GM20431 (cell line): ENCODE results near the gene ITPKA.
"Not testable (repeated sequence)": the region's sequence is repeated elsewhere in the genome, so short reads cannot be mapped to it uniquely, and the experiment has no call there.

Experiments
- in situ Hi-C: fragments of 300-500 bp; cut with MseI, MboI; formaldehyde crosslinking; loops from one replicate; pipeline ENCODE4 v1.15.0; 2020; ENCODE audit warnings: low sequenced_read_pairs; ENCODE audit not compliant: unreplicated experiment

ITPKA gene

DNA sequence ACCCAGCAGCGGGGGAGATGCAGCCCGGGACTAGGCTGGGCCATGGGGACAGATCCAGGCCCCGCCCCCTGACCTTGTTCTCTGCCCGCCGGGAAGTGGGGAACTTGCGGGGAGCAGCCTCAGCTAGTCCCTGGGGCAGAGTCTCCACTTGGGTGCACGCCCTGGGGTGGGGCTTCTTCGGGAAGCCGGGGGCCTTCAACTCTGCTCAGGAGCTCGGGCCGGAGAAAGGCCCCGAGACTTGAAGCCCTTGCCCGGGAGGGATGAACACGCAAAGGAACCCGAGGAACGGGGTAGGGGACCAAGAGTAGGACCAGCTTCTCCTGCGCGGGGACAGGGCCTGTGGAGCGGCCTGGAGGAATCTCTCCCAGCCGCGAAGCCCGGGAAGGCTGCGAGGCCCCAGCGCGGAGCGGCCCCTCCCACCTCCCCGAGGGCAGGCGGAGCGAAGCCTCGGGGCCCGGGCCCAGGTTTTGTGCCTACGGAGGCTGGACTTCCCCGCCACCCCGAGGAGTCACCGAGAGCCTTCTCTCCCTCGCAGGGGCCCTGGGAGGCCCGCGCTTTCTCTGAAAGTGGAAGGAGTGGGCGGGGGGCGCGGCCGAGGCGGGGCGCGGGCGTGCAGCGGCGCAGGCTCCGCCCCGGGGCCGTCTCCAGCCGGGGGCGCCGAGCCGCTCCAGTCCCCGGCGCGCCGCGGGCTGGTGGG is at the start of gene ITPKA:
Gene ITPKA (plus strand): TSS at position 670 of the 697 bp plus-strand sequence. CDS start 54 bp downstream, outside the sequence.
- in situ Hi-C loops, result no loop called here

DNA sequence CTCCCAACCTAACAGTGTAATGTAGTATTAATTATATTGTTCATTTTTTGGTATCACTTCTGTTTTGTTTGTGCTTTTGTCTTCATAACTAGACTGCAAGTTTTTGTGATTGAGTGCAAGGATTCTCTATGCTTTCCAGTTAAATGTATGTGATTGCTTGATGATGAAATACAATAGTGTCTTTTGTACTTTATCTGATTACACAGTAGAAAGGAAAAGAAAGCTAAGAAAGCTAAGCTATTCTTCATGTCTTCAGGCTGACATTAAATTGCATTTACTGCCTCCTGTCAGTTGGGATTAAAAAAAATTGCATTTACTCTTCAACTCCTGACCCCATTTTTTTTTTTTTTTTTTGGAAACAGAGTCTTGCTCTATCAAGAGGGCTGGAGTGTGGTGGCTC is 48.3 kb upstream of the ITPKA start:
- in situ Hi-C loops, result no loop called here

DNA sequence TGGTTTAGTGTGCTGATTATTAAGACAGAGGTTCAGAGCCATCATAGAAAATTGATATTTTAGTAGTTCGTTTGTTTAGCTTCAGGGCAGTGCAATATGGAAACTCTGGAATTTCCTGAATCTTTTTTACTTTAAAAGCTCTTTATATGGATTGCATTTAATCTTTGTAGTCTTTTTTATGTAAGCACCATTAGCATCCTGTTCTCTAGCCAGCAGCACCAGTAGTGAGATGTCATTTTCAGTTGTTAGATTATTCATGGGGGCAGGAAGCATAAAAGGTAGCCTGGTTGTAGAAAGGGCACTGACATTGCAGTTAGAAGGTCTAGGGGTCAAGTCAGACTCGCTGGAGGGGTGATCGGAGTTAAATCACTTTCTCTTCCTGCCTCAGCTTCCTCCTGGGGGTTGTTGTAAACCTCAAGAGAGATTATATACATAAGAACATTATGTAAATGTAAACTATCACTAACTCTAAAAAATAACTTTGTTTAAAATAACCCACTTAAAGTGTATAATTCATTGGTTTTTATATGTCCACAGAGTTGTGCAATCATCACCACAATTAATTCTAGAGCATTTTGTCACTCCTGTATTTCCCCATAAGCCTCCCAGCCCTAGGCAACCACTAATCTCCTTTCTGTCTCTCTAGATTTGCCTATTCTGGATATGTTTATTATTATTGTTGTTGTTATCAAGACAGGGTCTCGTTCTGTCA is 31.4 kb upstream of the ITPKA start:
- in situ Hi-C loops, result no loop called here

DNA sequence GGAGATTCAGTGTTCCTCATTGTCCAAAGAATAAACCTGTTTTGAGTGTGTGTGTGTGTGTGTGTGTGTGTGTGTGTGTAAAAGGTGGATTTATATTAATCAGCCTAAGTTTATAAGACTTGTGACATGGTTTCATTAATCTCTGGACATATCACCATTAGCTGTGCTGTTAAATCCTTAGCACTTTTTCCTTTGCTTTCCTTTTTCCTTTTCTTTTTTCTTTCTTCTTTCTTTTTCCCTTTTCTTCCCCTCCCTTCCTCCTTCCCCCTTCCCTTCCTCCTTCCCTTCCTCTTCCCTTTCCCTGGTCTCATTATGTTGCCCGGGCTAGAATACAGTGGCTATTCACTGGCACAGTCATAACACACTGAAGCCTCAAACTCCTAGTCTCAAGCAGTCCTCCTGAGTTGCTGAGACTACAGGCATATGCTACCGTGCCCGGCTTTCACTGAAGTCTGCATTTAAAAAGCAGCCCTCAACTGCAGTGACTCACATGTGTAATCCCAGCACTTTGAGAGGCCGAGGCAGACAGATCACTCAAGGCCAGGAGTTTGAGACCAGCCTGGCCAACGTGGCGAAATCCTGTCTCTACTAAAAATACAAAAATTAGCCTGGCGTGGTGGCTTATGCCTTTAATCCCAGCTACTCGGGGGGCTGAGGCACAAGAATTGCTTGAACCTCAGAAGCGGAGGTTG is 28.6 kb upstream of the ITPKA start:
- in situ Hi-C loops, result no loop called here

DNA sequence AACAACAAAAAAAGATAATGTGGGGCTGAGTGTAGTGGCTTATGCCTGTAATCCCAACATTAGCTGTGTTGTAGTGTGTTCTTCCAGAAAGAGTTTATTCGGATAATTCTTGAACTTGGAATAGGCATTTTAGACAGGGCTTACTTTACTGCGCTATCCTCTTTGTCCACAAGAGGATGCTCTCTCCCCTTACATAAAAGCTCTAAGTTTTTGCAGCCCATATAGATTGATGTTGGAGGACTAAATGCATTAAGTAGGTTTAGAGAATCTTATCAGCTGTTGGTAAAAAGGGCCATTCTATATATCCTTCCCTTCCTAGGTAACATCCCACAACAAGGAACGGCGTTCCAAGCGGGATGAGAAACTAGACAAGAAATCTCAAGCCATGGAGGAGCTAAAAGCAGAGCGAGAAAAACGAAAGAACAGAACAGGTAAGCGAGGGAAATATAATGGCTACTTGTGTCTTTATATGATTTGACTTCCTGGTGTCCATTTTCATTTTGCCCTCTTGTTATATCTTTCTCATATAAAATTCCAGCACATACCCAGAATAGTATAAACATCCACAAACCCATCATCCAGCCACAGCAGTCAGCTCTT is 27.8 kb upstream of the ITPKA start:
- in situ Hi-C loops, result no loop called here

DNA sequence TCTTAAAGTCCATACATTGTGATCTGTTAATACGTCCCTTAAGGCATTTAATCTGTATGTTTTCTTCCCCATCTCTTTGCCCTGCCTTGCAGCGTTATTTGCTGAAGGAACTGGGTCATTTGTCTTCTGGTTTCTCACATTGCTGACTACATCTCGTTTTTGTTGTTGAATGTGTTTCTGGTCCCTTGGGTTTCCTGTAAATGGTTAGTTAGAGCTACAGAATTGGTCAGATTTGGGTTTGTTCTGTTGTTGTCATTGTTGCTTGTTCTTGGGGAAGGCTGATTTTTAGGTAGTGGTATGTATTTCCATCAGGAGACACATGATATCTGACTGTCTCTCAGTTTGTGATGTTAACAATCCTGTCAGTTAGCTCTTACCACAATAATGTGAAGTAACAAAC is 27.0 kb upstream of the ITPKA start:
- in situ Hi-C loops, result no loop called here

DNA sequence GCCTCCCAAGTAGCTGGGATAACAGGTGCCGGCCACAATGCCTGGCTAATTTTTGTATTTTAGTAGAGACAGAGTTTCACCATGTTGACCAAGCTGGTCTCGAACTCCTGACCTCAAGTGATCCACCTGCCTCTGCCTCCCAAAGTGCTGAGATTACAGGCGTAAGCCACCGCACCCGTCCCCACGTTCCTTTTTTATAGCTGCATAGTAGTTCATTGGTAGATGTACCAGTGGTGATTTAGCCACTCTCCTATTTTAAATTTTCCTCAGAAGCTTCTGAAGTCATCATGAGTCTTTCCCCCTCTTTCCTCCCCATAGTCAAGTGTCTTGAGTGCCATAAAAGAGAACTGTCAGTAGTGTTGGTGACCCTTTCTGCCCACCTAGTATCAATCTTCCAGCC is 24.0 kb upstream of the ITPKA start:
- in situ Hi-C loops, result not testable (repeated sequence)

DNA sequence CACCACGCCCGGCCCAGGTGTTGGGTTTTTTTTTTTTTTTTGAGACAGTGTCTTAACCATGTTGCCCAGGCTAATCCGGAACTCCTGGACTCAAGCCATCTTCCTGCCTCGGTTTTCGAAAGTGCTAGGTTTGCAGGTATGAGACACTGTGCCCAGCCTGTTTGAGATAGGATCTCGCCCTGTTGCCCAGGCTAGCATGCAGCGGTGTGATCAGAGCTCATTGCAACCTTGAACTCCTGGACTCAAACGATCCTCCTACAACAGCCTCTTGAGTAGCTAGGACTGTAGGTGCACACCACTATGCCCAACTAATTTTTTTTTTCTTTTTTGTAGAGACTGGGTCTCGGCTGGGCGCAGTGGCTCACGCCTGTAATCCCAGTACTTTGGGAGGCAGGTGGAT is 20.3 kb upstream of the ITPKA start:
- in situ Hi-C loops, result no loop called here

DNA sequence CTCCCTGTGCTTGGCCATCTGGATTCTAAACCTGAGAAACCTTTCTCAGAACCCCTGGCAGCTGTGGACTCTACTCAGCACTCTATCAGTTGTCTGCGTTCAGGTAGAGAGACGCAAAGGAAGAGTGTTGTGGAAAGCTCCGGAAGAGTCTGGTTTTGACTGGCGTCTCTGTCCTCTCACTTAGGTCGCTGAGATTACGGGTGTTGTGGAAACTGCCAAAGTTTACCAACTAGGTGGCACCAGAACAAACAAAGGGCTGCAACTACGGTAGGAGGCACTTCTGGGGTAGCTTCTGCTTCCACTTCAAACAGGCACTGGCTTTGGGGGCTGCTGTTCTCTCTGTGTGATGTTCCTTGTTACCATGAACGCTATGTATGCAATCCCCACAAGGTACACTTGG is 19.2 kb upstream of the ITPKA start:
- in situ Hi-C loops, result no loop called here

DNA sequence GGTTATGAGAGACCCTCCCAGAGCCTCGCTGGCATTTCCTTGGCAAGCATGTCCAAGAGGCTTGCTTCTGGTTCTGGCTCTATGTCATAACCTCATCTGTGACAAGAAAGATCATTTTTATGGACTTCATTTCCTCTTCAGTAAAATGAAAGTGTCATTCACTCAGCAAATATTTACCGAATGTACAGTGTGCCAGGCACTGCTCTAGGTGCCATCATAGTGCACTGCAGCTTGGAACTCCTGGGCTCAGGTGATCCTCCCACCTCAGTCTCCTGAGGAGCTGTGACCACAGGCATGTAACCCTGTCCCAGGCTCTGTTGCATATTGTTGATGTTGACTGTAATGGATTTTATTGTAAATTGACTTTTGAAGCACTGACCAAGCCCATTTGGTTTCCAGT is 18.7 kb upstream of the ITPKA start:
- in situ Hi-C loops, result no loop called here

DNA sequence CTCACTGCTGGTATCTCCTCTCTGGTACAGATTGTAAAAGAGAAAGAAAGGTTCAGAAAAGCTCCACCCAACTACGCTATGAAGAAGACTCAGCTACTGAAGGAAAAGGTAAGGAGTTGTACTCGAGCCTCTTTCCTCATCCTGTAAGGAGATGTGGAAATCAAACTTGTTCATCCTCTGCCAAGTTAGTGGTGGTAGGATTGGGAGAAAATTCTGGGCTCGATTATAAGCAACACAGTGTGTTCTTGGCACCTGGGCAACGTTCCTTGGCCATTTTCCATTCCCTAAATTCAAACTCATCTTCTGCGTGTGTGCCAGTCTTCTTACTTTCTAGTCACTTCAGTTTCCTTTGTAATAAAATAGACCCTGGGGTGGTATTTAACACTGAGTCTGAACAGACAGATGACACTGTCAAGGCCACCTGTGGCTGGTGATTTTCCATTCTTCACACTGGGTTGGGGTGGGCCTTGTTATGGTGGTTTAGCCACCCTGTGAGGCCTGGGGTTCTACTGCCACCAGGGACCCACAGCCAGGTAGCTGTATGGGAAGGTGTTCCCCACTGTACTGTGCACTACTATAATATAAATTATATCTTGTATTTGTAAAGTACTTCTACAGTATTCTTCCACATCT is 17.1 kb upstream of the ITPKA start:
- in situ Hi-C loops, result no loop called here

DNA sequence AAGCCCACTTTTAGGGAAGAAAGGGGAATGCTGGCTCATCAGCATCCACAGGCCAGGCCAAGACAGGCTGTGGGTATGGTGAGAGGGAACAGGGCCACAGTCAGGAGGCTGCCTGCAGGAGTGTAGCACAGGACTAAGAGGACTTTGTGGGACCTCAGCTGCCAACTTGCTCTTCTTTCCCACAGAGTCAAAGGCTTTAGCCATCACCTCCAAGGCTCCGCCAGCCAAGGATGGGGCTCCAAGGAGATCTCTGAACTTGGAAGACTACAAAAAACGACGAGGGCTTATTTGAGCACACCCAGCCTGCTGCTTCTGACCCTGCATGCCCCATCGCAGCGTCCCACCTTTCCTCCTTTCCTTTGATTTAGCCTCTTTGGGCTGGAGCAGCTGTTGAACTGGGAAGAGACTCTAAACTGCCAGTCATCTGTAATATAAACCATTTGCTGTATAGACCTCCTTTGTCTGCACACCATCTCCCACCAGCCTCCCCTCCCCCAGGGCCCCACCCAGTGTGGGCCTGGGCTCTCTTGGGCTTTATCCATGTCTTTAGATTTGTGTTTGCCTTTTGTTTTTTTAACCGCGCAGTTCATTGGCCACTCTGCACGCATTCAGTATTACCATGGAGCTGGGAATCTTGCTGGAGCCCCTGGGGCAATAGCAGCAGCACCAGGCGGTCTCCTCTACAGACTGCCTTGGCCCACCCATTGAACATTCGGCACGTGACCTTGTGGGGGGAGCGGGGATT is 13.1 kb upstream of the ITPKA start:
- in situ Hi-C loops, result no loop called here

DNA sequence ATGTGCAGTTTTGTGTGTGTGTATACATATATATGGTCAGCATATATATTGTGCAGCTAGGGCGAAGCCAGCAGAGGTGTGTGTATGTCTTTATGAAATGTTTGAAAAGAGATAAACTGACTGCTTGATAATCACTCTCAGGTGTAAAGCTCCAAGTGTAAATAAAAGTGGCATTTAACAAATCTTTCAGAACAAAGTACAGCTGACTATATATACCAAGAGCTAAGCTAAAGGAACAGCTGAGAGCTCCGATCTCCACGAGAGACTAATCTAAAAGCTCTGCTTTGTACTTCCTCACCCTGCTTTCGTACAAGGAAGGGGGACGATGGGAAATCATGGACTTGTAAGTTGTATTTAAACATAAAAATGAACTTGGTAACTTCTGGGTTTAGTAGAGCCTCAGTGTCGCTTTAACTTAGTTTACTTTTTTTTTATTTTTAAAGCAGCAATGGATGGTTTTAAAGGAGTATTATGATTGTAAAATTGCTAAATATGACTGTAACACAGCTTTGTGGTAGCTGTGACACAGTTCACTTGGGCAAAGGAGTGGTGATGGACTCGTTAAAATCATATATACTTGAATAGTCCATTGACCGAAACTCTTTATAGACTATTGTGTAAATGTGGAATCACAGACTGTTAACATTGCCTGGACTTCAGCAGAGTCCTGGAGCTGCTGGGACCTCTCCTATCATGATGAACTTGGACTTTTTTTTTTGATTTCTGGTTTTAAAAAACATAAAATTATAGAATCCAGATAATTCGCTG is 11.4 kb upstream of the ITPKA start:
- in situ Hi-C loops, result no loop called here

DNA sequence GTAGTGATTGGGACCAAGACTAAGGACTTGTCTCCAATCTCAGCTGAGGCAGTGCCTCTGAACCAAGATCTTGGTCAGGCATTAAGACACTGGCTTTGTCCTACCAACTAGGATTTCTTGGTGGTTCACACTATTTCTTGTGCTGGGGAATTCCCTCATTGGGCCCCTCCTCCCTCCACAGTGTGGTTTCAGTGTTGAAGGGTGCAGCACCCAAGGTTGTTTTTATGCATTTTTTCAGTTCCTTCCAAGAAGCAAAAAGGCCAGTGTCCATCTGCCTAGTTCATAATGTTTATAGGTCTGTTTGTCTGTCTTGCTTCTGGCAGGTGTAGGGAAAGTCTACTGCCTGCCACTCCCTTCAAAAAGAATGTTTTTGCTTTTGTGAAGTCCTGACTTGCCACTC is 10.6 kb upstream of the ITPKA start:
- in situ Hi-C loops, result no loop called here

DNA sequence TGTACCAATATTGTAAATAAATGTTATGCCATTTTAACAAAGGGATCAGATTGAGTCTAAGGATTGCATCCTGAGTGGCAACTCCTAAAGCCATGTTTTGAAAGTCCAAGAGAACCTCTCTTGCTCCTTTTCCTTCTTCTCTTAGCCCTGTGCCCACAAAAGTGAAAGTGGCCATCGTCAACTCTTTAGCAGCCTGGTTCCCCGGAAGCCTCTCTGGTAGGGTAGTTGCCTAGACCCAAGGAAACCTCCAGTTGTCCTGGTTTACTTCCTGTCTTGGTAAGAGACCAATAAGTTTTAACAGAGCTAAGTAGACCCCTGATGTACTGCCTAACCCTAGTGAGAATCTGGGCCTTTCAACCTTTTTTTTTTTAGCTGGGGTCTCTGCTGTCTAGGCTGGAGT is 10.2 kb upstream of the ITPKA start:
- in situ Hi-C loops, result no loop called here

DNA sequence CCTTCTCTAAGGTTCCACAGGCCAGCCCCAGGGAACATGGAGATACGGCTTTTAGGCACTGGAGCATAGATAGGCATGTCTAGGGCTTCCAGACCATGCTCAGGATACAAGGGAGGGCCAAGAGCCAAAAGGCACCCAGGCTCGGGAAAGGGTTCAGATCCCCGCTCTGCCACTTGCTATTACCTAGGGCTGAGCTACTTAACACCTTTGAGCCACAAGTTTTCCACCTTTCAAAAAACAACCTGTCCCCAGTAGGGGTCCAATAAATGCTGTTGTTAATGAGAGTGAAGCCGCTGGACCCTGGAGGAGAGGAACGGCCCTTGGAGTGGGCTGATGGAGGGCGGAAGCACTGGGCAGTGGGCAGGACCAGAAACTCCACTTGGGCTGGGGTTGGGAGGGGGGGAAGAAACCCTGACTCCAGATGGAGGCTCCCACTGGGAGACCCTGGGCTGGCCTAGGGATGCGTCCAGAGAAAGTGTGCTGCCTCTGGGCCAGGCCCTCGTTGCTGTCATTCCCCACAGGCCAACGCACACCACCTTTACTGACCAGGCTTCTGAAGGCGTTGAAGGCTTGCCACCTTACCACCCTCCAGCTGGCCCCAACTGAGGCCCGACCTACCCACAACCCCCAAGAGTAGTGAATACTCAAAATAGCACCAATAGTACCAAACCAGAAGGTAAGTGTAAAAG is 8.6 kb upstream of the ITPKA start:
- in situ Hi-C loops, result no loop called here

DNA sequence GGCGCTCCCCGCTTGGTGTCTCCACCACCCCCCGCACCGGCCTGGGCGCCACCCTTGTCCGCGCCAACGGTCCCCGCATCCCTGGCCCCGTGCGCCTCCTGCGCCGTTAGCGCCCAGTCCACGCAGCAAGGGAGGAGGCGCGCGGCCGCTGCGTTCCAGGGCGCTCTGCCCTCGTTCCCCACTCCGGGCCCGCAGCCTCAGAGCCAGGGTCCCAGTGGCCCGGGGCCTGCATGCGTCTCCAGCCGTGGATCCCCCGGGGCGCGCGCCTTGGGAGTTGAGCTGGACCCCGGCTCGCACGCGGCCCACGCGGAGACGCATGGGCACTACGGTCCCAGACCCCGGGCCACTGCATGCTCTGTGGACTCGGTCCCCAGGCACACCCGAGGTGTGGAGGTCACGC is 7.4 kb upstream of the ITPKA start:
- in situ Hi-C loops, result no loop called here

DNA sequence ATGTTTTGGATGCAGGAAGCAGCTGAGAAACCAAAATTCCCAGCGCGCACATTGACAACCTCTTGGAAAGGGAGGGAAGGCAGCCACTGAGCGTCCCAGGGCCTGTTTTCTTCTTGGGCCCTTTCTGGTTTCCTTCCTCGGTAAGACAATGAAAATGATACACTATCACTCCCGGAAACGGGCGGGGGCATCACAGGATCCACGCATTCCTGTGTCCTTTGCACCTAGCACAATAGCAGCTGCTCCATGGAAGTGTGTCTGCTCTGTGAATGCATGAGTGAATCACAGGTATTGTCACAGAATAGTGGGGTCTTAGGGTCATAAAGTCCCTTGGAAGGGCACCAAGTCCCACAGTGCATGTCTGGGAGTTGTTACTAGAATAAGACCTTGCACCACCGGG is 6.3 kb upstream of the ITPKA start:
- in situ Hi-C loops, result no loop called here

DNA sequence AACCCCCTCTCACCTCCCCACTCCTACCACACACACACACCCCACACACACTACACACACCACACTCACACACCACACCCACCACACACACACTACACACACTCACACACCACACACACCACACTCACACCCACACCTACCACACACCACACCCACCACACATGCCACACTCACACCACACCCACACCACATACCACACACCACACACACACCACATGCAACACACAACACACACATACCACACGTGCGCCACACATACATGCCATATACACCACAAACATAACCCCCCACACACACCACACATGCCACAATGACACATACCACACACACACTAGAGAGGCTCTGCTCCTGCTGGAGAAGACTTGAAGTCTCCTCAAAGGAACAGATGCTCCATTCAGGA is 5.9 kb upstream of the ITPKA start:
- in situ Hi-C loops, result no loop called here
